ENCODE results near the gene SRY. TPM values are rescaled to one million over a fixed set of nuclear protein-coding genes. Genes with fewer than 3 reads are reported as not detected.
A peak's percentile ranks its signal among the peaks of the same experiment; 100 is the strongest.
"Not testable (repeated sequence)": the region's sequence is repeated elsewhere in the genome, so short reads cannot be mapped to it uniquely, and the experiment has no call there.

Gene SRY
- total RNA-seq, 4 donors from 2014 or later, result not detected

DNA sequence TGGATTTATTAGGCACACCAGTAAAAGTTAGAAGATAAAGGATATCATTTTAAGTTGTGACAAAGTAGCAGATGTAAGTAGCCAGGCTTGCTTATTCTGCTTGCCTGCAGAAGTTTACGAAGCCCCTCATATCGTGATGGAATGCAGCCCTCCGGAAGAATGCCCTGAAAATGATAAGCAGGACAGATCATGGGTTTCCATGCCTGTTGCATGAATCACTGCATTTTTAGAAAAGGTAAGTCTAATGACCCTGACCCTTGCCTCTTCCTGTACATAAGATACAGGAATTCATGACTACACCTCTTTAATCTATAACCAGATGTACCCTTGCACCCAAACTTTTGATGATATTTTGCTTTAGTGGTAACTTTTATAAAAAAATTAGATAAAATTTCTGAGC is 37.0 kb upstream of the SRY start:
- no peaks in the 10 kb centered on the region for H3K27me3 ChIP-seq
- no peaks in the 10 kb centered on the region for H3K36me3 ChIP-seq
- in situ Hi-C loops (cut with MboI; ENCODE audit: low pct_ligation_motif_present in 1 of 4, low pct_unique_long_range_greater_than_20kb in 1 of 4, low sequenced_read_pairs in 3 of 4), result no loop called here
- WGBS, 2 donors (ENCODE audit: low coverage in 1 of 2), result no CpG with 5 or more reads among the region's 3 CpGs
- H3K4me3 ChIP-seq, result no peak overlapping the region
- H3K4me1 ChIP-seq, result no peaks in the 10 kb centered on the region
- intact Hi-C loops (cut with DNase I; ENCODE audit: low total_unique reads), result no loop called here
- no peaks in the 10 kb centered on the region for H3K9me3 ChIP-seq
- no peak overlapping the region for H3K27ac ChIP-seq
- TF ChIP-seq, protein P1, sequence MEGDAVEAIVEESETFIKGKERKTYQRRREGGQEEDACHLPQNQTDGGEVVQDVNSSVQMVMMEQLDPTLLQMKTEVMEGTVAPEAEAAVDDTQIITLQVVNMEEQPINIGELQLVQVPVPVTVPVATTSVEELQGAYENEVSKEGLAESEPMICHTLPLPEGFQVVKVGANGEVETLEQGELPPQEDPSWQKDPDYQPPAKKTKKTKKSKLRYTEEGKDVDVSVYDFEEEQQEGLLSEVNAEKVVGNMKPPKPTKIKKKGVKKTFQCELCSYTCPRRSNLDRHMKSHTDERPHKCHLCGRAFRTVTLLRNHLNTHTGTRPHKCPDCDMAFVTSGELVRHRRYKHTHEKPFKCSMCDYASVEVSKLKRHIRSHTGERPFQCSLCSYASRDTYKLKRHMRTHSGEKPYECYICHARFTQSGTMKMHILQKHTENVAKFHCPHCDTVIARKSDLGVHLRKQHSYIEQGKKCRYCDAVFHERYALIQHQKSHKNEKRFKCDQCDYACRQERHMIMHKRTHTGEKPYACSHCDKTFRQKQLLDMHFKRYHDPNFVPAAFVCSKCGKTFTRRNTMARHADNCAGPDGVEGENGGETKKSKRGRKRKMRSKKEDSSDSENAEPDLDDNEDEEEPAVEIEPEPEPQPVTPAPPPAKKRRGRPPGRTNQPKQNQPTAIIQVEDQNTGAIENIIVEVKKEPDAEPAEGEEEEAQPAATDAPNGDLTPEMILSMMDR (IDR thresholded peaks at IDR 0.05), result no peak
- no peak for TF ChIP-seq EP300 (IDR thresholded peaks at IDR 0.05; ENCODE audit: low read depth)
- no peak for TF ChIP-seq POLR2AphosphoS5 (IDR thresholded peaks at IDR 0.05)
- no peak for TF ChIP-seq POLR2A (IDR thresholded peaks at IDR 0.05)
- DNase-seq, result no peak

DNA sequence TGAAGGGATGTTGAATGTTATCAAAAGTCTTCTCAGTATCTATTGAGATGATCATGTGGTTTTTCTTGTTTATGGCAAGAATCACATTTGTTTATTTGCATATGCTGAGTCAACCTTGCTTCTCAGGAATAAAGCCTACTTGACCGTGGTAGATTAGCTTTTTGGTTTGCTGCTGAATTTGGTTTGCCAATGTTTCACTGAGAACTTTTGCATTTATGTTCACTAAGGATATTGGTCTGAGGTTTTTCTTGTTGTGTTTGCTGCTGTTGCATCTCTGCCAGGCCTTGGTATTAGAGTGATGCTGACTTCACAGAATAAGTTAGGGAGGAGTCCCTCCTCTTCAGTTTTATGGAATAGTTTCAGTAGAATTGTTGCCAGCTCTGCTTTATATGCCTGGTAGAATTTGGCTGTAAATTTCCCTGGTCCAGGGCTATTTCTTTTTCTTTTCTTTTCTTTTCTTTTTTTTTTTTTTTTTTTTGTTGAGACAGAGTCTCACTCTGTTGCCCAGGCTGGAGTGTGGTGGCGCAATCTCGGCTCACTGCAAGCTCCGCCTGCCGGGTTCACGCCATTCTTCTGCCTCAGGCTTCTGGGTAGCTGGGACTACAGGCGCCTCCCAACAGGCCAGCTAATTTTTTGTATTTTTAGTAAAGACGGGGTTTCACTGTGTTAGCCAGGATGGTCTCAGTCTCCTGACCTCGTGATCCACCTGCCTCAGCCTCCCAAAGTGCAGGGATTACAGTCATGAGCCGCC is 29.8 kb upstream of the SRY start:
- 70% methylated on average over 3 of the region's 10 CpGs; no CpG with 5 or more reads in 1 of the 2 donors for WGBS, 2 donors (ENCODE audit: low coverage in 1 of 2)
- in situ Hi-C loops (cut with MboI; ENCODE audit: low pct_ligation_motif_present in 1 of 4, low pct_unique_long_range_greater_than_20kb in 1 of 4, low sequenced_read_pairs in 3 of 4); H3K27me3 ChIP-seq: not testable (repeated sequence)

DNA sequence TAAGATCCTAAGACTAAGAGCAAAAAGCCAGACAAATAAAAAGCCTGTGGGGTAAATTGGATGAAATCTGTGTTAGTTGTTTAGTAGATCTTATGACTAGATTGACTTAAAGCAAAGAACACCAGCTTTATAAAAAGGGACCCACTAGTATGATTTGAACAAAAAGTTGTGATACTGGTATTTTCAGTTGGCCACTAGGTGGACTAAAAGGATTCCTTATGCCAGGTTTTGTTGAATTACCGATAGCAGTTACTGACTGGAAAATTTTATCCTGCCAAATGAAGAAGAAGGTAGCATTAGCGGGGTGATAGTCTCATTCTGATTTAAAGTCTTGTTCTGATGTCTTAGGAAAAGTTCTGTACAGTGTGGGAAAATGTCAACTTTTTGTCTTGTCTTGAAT is 12.8 kb upstream of the SRY start:
- H3K27ac ChIP-seq, result no peak overlapping the region
- no peaks in the 10 kb centered on the region for H3K27me3 ChIP-seq
- no peak overlapping the region for H3K4me3 ChIP-seq
- no peak for DNase-seq
- intact Hi-C loops (cut with DNase I; ENCODE audit: low total_unique reads) (no loop called here), in situ Hi-C loops (cut with MboI; ENCODE audit: low pct_ligation_motif_present in 1 of 4, low pct_unique_long_range_greater_than_20kb in 1 of 4, low sequenced_read_pairs in 3 of 4) (no loop called here)
- WGBS, 2 donors (ENCODE audit: low coverage in 1 of 2), result no CpG with 5 or more reads among the region's 2 CpGs
- no peaks in the 10 kb centered on the region for H3K4me1 ChIP-seq
- no peaks in the 10 kb centered on the region for H3K9me3 ChIP-seq
- no peaks in the 10 kb centered on the region for H3K36me3 ChIP-seq
- TF ChIP-seq POLR2AphosphoS5 (IDR thresholded peaks at IDR 0.05), result no peak
- TF ChIP-seq, protein P1 (IDR thresholded peaks at IDR 0.05), result peak in 3 of 5 experiments; percentile 26 to 37 (median 29)
- TF ChIP-seq EP300 (IDR thresholded peaks at IDR 0.05; ENCODE audit: low read depth), result no peak
- no peak for TF ChIP-seq POLR2A (IDR thresholded peaks at IDR 0.05)

More for the DNA sequence above, 29.8 kb upstream of the SRY start:
- H3K9me3 ChIP-seq; H3K27ac ChIP-seq; intact Hi-C loops (cut with DNase I; ENCODE audit: low total_unique reads); H3K4me1 ChIP-seq; H3K4me3 ChIP-seq; DNase-seq; H3K36me3 ChIP-seq: not testable (repeated sequence)

DNA sequence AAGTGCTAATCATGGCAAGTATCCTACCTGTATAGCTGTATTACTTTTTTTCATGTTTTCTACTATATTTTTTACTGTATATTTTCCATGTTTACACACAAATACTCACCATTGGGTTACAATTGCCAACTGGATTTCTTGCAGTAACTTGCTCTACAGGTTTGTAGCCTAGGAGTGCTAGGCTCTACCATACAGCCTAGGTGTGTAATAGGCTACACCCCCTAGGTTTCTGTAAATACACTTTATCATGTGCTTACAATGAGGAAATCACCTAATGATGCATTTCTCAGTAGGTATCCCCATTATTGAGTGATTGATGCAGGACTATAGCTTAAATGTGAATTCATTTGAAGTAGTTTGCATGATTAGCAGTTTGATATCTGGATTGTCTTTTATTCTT is 10.5 kb upstream of the SRY start:
- Histone ChIP-seq H3K9me3 (no peaks in the 10 kb centered on the region), H3K4me3 (no peak overlapping the region), H3K36me3 (no peaks in the 10 kb centered on the region), H3K27me3 (no peaks in the 10 kb centered on the region), H3K4me1 (no peaks in the 10 kb centered on the region), H3K27ac (no peak overlapping the region)
- intact Hi-C loops (cut with DNase I; ENCODE audit: low total_unique reads), result no loop called here
- TF ChIP-seq EP300 (IDR thresholded peaks at IDR 0.05; ENCODE audit: low read depth) (no peak), POLR2AphosphoS5 (IDR thresholded peaks at IDR 0.05) (no peak)
- in situ Hi-C loops (cut with MboI; ENCODE audit: low pct_ligation_motif_present in 1 of 4, low pct_unique_long_range_greater_than_20kb in 1 of 4, low sequenced_read_pairs in 3 of 4), result no loop called here
- DNase-seq, result no peak

DNA sequence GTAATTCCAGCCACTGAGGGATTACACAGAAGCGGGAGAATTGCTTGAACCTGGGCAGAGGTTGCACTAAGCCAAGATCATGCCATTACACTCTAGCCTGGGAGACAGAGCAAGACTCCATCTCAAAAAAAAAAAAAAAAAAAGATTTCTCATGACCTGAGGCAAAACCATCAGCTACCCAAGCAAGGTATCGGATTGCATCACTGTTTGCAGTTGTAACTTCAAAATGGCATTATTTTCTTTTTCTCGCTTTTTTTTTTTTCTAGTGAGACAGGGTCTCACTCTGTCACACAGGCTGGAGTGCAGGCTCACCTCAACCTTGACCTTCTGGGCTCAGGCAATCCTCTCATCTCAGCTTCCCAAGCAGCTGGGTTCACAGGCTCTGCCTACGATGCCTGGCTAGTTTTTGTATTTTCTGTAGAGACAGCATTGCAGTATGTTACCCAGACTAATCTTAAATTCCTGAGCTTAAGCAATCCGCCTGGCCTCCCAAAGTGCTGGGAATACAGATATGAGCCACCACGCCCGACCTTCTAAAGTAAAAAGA is 9.6 kb upstream of the SRY start:
- WGBS, 2 donors (ENCODE audit: low coverage in 1 of 2), result 80% methylated on average over 1 of the region's 7 CpGs; no CpG with 5 or more reads in 1 of the 2 donors
- in situ Hi-C loops (cut with MboI; ENCODE audit: low pct_ligation_motif_present in 1 of 4, low pct_unique_long_range_greater_than_20kb in 1 of 4, low sequenced_read_pairs in 3 of 4) (no loop called here), intact Hi-C loops (cut with DNase I; ENCODE audit: low total_unique reads) (no loop called here)
- Histone ChIP-seq H3K4me1 (no peaks in the 10 kb centered on the region), H3K36me3 (no peaks in the 10 kb centered on the region), H3K27me3 (no peaks in the 10 kb centered on the region), H3K9me3 (no peaks in the 10 kb centered on the region), H3K27ac (no peak overlapping the region), H3K4me3 (no peak overlapping the region)
- no peak for DNase-seq
- TF ChIP-seq, protein P1 (IDR thresholded peaks at IDR 0.05), result no peak
- TF ChIP-seq EP300 (IDR thresholded peaks at IDR 0.05; ENCODE audit: low read depth), result no peak
- TF ChIP-seq POLR2AphosphoS5 (IDR thresholded peaks at IDR 0.05), result no peak
- TF ChIP-seq POLR2A (IDR thresholded peaks at IDR 0.05), result no peak

All from transverse colon (tissue), 4 donors.